Esophagus squamous epithelium (tissue), 4 donors: ENCODE measurements around the gene CENPO.

ENCODE experiments used
- POLR2A ChIP-seq, 4 donors: fragments of 450-650 bp; IDR thresholded peaks; one replicate each; pipeline ENCODE4 v1.6.1; 2017; ENCODE audit warnings: antibody characterized with exemption in 4 of 4, mild to moderate bottlenecking in 4 of 4, moderate library complexity in 3 of 4
- TF ChIP-seq, protein P1 (sequence below), 6 experiments: fragments of 450-650 bp in 4 of 6; fragments of 200-600 bp in 2 of 6; sonication (generic) in 2 of 6; IDR thresholded peaks; one replicate each; pipeline ENCODE4 v1.5.1; 2016 to 2019; ENCODE audit warnings: antibody characterized with exemption in 6 of 6, mild to moderate bottlenecking in 4 of 6, moderate library complexity in 4 of 6

DNA sequence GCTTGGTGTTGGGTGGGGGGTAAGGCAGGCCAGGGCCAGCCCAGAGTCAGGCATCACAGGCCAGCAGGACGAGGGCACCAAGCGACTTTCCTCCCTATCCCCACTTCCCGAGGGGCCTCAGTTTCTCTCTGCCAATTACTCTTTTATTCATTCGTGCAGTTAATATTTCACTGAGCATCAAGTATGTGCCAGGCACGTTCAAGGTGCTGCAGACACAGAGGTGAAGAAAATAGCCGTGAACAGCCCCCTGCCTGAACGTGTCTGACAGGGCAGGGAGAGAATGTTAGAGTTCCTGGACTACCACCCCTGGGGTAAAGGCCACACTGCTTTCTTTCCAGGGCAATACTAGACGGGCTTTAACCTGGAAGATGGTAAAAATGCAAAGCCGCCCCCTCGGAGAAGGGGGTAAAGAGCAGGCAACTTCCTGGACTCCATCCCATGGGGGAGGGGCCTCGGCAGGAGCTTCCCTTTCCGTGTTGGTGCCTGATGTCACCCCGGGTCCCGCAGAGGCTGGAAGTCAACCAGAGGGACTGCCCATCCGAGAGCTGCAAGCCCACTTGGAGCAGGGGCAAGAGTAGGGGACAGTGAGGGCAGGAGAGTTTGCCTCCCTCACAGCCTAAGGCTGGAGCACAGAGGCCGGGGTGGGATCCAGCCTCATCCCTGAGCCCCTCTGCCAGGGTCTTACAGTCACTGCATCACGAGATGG is 47.1 kb downstream of the CENPO start:
- TF ChIP-seq, protein P1, sequence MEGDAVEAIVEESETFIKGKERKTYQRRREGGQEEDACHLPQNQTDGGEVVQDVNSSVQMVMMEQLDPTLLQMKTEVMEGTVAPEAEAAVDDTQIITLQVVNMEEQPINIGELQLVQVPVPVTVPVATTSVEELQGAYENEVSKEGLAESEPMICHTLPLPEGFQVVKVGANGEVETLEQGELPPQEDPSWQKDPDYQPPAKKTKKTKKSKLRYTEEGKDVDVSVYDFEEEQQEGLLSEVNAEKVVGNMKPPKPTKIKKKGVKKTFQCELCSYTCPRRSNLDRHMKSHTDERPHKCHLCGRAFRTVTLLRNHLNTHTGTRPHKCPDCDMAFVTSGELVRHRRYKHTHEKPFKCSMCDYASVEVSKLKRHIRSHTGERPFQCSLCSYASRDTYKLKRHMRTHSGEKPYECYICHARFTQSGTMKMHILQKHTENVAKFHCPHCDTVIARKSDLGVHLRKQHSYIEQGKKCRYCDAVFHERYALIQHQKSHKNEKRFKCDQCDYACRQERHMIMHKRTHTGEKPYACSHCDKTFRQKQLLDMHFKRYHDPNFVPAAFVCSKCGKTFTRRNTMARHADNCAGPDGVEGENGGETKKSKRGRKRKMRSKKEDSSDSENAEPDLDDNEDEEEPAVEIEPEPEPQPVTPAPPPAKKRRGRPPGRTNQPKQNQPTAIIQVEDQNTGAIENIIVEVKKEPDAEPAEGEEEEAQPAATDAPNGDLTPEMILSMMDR (IDR thresholded peaks at IDR 0.05) = no peak
- no peak for TF ChIP-seq POLR2A (IDR thresholded peaks at IDR 0.05)
